Measurements from ENCODE around the gene TF.

DNA sequence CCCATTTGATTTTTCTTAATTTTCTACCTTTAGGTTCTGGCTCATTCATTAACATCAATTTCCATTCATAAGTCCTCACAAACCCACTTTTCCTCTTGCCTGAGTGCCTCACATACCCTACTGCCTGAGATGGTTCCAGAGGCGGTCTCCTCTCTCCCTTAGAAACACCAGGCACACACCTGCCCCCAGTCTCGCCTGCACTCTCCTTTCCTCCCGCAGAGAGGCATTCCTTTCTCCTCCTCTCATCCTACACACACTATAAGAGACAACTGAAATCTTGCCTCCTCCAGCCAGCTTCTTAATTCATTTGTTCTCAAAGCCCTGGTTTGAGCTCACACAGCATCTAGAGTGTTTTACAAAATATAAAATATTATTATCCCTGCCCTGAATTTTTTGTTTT, 27.5 kb downstream of the TF start:
- TF ChIP-seq HDGF (IDR thresholded peaks at IDR 0.05; ENCODE audit: borderline replicate concordance) (no peak), ELF4 (IDR thresholded peaks at IDR 0.05) (no peak), FOXM1 (IDR thresholded peaks at IDR 0.05; ENCODE audit: borderline replicate concordance) (no peak), FOXK2 (IDR thresholded peaks at IDR 0.05) (no peak), SP1 (IDR thresholded peaks at IDR 0.05) (no peak)

All from HEK293T (cell line).